H9 (cell line): ENCODE measurements around the gene MVB12A. TPM values are rescaled to one million over a fixed set of nuclear protein-coding genes. Genes with fewer than 3 reads are reported as not detected.
A peak's percentile ranks its signal among the peaks of the same experiment; 100 is the strongest.

Experiments
- DNase-seq: peaks from one replicate; pipeline ENCODE4 v3.0.0-alpha.2; 2017
- H2AFZ ChIP-seq: one replicate; pipeline ENCODE4 v1.6.1; 2013; ENCODE audit warnings: mild to moderate bottlenecking, low read length, control low read depth, moderate library complexity
- H2AK5ac ChIP-seq: 2 replicates; pipeline ENCODE4 v1.6.1; 2013; ENCODE audit warnings: low read length, control low read depth, mixed read lengths; ENCODE audit not compliant: insufficient read length
- H2BK120ac ChIP-seq: one replicate; pipeline ENCODE4 v1.6.1; 2013; ENCODE audit warnings: low read depth, mild to moderate bottlenecking, low read length, control low read depth, inconsistent platforms; ENCODE audit not compliant: poor library complexity, severe bottlenecking
- H2BK12ac ChIP-seq: 2 replicates; pipeline ENCODE4 v1.6.1; 2013; ENCODE audit warnings: low read length, control low read depth, mixed read lengths, low read depth; ENCODE audit not compliant: insufficient read length
- H2BK15ac ChIP-seq: 2 replicates; pipeline ENCODE4 v1.6.1; 2013; ENCODE audit warnings: low read depth, low read length, control low read depth
- H2BK20ac ChIP-seq: one replicate; pipeline ENCODE4 v1.6.1; 2013; ENCODE audit warnings: low read depth, mild to moderate bottlenecking, low read length, control low read depth, inconsistent platforms; ENCODE audit not compliant: poor library complexity, severe bottlenecking
- H2BK5ac ChIP-seq: 2 replicates; pipeline ENCODE4 v1.6.1; 2013; ENCODE audit warnings: low read length, control low read depth, mixed read lengths; ENCODE audit not compliant: insufficient read length
- H3K14ac ChIP-seq: 2 replicates; pipeline ENCODE4 v1.6.1; 2013; ENCODE audit warnings: low read length, control low read depth; ENCODE audit not compliant: insufficient read depth
- H3K18ac ChIP-seq: 2 replicates; pipeline ENCODE4 v1.6.1; 2013; ENCODE audit warnings: low read depth, mild to moderate bottlenecking, mixed read lengths, low read length, control low read depth; ENCODE audit not compliant: insufficient read length
- H3K23ac ChIP-seq: 2 replicates; pipeline ENCODE4 v1.6.1; 2013; ENCODE audit warnings: low read length, control low read depth, mixed read lengths, low read depth; ENCODE audit not compliant: insufficient read length
- H3K23me2 ChIP-seq: 2 replicates; pipeline ENCODE4 v1.6.1; 2013; ENCODE audit warnings: low read depth, mild to moderate bottlenecking, mixed read lengths, low read length, control low read depth; ENCODE audit not compliant: insufficient read length, poor library complexity, severe bottlenecking
- H3K27ac ChIP-seq: 2 replicates; pipeline ENCODE4 v1.5.1; 2013; ENCODE audit warnings: low read length, control low read depth, mixed read lengths, low read depth; ENCODE audit not compliant: insufficient read length
- H3K27me3 ChIP-seq: 2 replicates; pipeline ENCODE4 v1.6.1; 2013; ENCODE audit warnings: low read length, control low read depth, inconsistent platforms; ENCODE audit not compliant: insufficient read depth
- H3K4ac ChIP-seq: 2 replicates; pipeline ENCODE4 v1.6.1; 2013; ENCODE audit warnings: low read depth, mild to moderate bottlenecking, control low read depth, inconsistent platforms, low read length, moderate library complexity
- H3K4me1 ChIP-seq: 2 replicates; pipeline ENCODE4 v1.6.1; 2013; ENCODE audit warnings: low read length, control low read depth, inconsistent platforms; ENCODE audit not compliant: insufficient read depth
- H3K4me2 ChIP-seq: 2 replicates; pipeline ENCODE4 v1.6.1; 2013; ENCODE audit warnings: low read length, control low read depth, mixed read lengths; ENCODE audit not compliant: insufficient read length, insufficient read depth
- H3K56ac ChIP-seq: 2 replicates; pipeline ENCODE4 v1.6.1; 2013; ENCODE audit warnings: low read depth, mild to moderate bottlenecking, mixed read lengths, low read length, control low read depth; ENCODE audit not compliant: insufficient read length
- H3K79me1 ChIP-seq: 2 replicates; pipeline ENCODE4 v1.6.1; 2013; ENCODE audit warnings: low read depth, mild to moderate bottlenecking, moderate library complexity, low read length, control low read depth, inconsistent platforms; ENCODE audit not compliant: insufficient read depth, poor library complexity, severe bottlenecking
- H3K79me2 ChIP-seq: 2 replicates; pipeline ENCODE4 v1.6.1; 2013; ENCODE audit warnings: low read length, control low read depth, inconsistent platforms; ENCODE audit not compliant: insufficient read depth
- H3K9ac ChIP-seq: 2 replicates; pipeline ENCODE4 v1.6.1; 2013; ENCODE audit warnings: low read length, control low read depth, mixed read lengths; ENCODE audit not compliant: insufficient read length; ENCODE audit errors: extremely low read depth
- H3K9me3 ChIP-seq: one replicate; pipeline ENCODE4 v1.6.1; 2013; ENCODE audit warnings: low read depth, low read length, inconsistent platforms; ENCODE audit not compliant: control insufficient read depth
- H3T11ph ChIP-seq: one replicate; pipeline ENCODE4 v1.6.1; 2013; ENCODE audit warnings: mild to moderate bottlenecking, low read length, control low read depth, inconsistent platforms
- H4K20me1 ChIP-seq: one replicate; pipeline ENCODE4 v1.6.1; 2013; ENCODE audit not compliant: control insufficient read depth, insufficient read length, insufficient read depth
- H4K5ac ChIP-seq: 2 replicates; pipeline ENCODE4 v1.6.1; 2013; ENCODE audit warnings: low read depth, mild to moderate bottlenecking, mixed read lengths, low read length, control low read depth; ENCODE audit not compliant: insufficient read length
- H4K8ac ChIP-seq: replicated peaks from 2 replicates; pipeline ENCODE4 v1.6.1; 2013; ENCODE audit warnings: low read length, control low read depth, mixed read lengths, low read depth; ENCODE audit not compliant: insufficient read length
- H4K91ac ChIP-seq: 2 replicates; pipeline ENCODE4 v1.6.1; 2013; ENCODE audit warnings: low read depth, mild to moderate bottlenecking, moderate library complexity, mixed read lengths, low read length, control low read depth; ENCODE audit not compliant: insufficient read length
- H3K27ac Mint-ChIP-seq, 3 experiments: 2 replicates in 2 of 3; 3 replicates in 1 of 3; pipeline ENCODE4 v1.8.0; 2020 to 2021; ENCODE audit warnings: mixed read lengths in 3 of 3, mild to moderate bottlenecking in 1 of 3, moderate library complexity in 1 of 3
- H3K27me3 Mint-ChIP-seq: 2 replicates; pipeline ENCODE4 v1.8.0; 2021; ENCODE audit warnings: low read depth, mild to moderate bottlenecking, moderate library complexity, mixed read lengths
- H3K36me3 Mint-ChIP-seq, 3 experiments: 2 replicates in 2 of 3; 3 replicates in 1 of 3; pipeline ENCODE4 v1.8.0; 2020 to 2021; ENCODE audit warnings: low read depth in 3 of 3, mixed read lengths in 3 of 3; ENCODE audit not compliant: insufficient read depth in 1 of 3
- H3K4me1 Mint-ChIP-seq, 2 experiments: 2 replicates each; pipeline ENCODE4 v1.8.0; 2020; ENCODE audit warnings: mixed read lengths in 2 of 2
- H3K4me3 Mint-ChIP-seq, 2 experiments: 2 replicates in 1 of 2; 3 replicates in 1 of 2; pipeline ENCODE4 v1.8.0; 2020 to 2021; ENCODE audit warnings: mild to moderate bottlenecking in 2 of 2, mixed read lengths in 2 of 2, moderate library complexity in 1 of 2
- H3K9me3 Mint-ChIP-seq, 2 experiments: 2 replicates in 1 of 2; 3 replicates in 1 of 2; pipeline ENCODE4 v1.8.0; 2020; ENCODE audit warnings: mild to moderate bottlenecking in 2 of 2, mixed read lengths in 2 of 2, moderate library complexity in 1 of 2
- CTCF ChIP-seq: fragments of 200-600 bp; sonication (generic); conservative IDR thresholded peaks from 3 replicates; pipeline ENCODE4 v1.8.0; 2021; ENCODE audit warnings: antibody characterized with exemption, mild to moderate bottlenecking
- WGBS: extraction: QIAGEN DNeasy Blood & Tissue Kit; methylation state at CpG from one replicate; pipeline ENCODE4 v1.1.7; 2013; ENCODE audit warnings: missing lambda C conversion rate, low lambda C conversion rate, mixed read lengths; ENCODE audit not compliant: insufficient read length; ENCODE audit errors: extremely low coverage; 5-methylcytosine and 5-hydroxymethylcytosine counted together
- total RNA-seq: library from RNA; stranded (reverse); gene quantifications from 2 replicates; pipeline ENCODE4 v1.2.1, GENCODE V29; 2021

The MVB12A gene
- total RNA-seq, 1 experiment from 2014 or later: 50.4 TPM

- no peak overlapping the region for H3K14ac ChIP-seq
- H3T11ph ChIP-seq: no peak overlapping the region
- peaks cover 22% of the 10 kb centered on the region for H3K27me3 Mint-ChIP-seq
- H3K27ac ChIP-seq: no peak overlapping the region
- H3K79me1 ChIP-seq: no peaks in the 10 kb centered on the region
- no peaks in the 10 kb centered on the region for H3K9me3 ChIP-seq
- no peak for TF ChIP-seq CTCF
- peaks cover 14% of the 10 kb centered on the region for H3K23me2 ChIP-seq
- H3K79me2 ChIP-seq: no peaks in the 10 kb centered on the region
- H3K4ac ChIP-seq: no peak overlapping the region
- no peaks in the 10 kb centered on the region for H3K27me3 ChIP-seq
- H3K36me3 Mint-ChIP-seq: no peaks in the 10 kb centered on the region; a peak in 1 of 7 replicates
- H4K8ac ChIP-seq: no peak overlapping the region
- peaks cover 9 to 10% of the 10 kb centered on the region in 2 experiments for H3K4me1 Mint-ChIP-seq
- no peak overlapping the region for H2BK15ac ChIP-seq
- no peak overlapping the region for H2BK12ac ChIP-seq
- no peak overlapping the region for H3K18ac ChIP-seq
- no peak overlapping the region for H3K23ac ChIP-seq
- H2AFZ ChIP-seq: no peak overlapping the region
- DNase-seq: no peak
- H2BK20ac ChIP-seq: no peak overlapping the region
- H2AK5ac ChIP-seq: no peak overlapping the region
- no peak overlapping the region for H4K5ac ChIP-seq
- H2BK120ac ChIP-seq: no peak overlapping the region
- H4K20me1 ChIP-seq: no peaks in the 10 kb centered on the region
- WGBS: no CpG with 5 or more reads among the region's 1 CpG
- H3K9ac ChIP-seq: no peak overlapping the region
- peaks cover 9 to 10% of the 10 kb centered on the region in 2 experiments for H3K9me3 Mint-ChIP-seq
- H3K56ac ChIP-seq: no peak overlapping the region
- no peaks in the 10 kb centered on the region for H3K4me1 ChIP-seq
- peak overlapping the region in 1 of 2 experiments; percentile 72; a peak in 3 of 5 replicates for H3K4me3 Mint-ChIP-seq
- no peak overlapping the region for H4K91ac ChIP-seq
- no peak overlapping the region for H2BK5ac ChIP-seq
- H3K4me2 ChIP-seq: no peak overlapping the region
- H3K27ac Mint-ChIP-seq: no peak overlapping the region
Measured at GRCh38 chr19:17389288-17389687, 30.6 kb upstream of the MVB12A start.
